ENCODE measurements around the gene SFXN5.

SFXN5 gene

GRCh38 chr2:73089270-73090030 is 17.9 kb upstream of the SFXN5 start:
- TF ChIP-seq TEAD4 (IDR thresholded peaks at IDR 0.05) (peak; percentile 58), EGR1 (IDR thresholded peaks at IDR 0.05) (no peak)

GRCh38 chr2:73088703-73089102 is 17.2 kb upstream of the SFXN5 start:
- TF ChIP-seq YY1 (IDR thresholded peaks at IDR 0.05; ENCODE audit: low read depth): no peak
- no peak for TF ChIP-seq USF1 (IDR thresholded peaks at IDR 0.05)
- TF ChIP-seq CEBPB (IDR thresholded peaks at IDR 0.05): no peak
- TF ChIP-seq CREB1 (IDR thresholded peaks at IDR 0.05; ENCODE audit: low read depth): no peak
- no peak for TF ChIP-seq MAX (IDR thresholded peaks at IDR 0.05)
- no peak for TF ChIP-seq TEAD4 (IDR thresholded peaks at IDR 0.05)
- TF ChIP-seq TAF1 (IDR thresholded peaks at IDR 0.05; ENCODE audit: low read depth): no peak
- TF ChIP-seq RAD21 (IDR thresholded peaks at IDR 0.05; ENCODE audit: low read depth): no peak
- TF ChIP-seq EP300 (IDR thresholded peaks at IDR 0.05; ENCODE audit: borderline replicate concordance): no peak
- TF ChIP-seq NFIC (IDR thresholded peaks at IDR 0.05): no peak
- TF ChIP-seq FOXM1 (IDR thresholded peaks at IDR 0.05; ENCODE audit: borderline replicate concordance, low read depth): no peak
- TF ChIP-seq EGR1 (IDR thresholded peaks at IDR 0.05): no peak
- no peak for TF ChIP-seq TCF12 (IDR thresholded peaks at IDR 0.05; ENCODE audit: low read depth)
- TF ChIP-seq ZBTB7A (IDR thresholded peaks at IDR 0.05; ENCODE audit: low read depth): no peak
- no peak for TF ChIP-seq REST (IDR thresholded peaks at IDR 0.05; ENCODE audit: low read depth)

GRCh38 chr2:73088211-73088610 is 16.7 kb upstream of the SFXN5 start:
- TF ChIP-seq TEAD4 (IDR thresholded peaks at IDR 0.05) (no peak), CEBPB (IDR thresholded peaks at IDR 0.05) (no peak)

GRCh38 chr2:73087311-73087710 is 15.8 kb upstream of the SFXN5 start:
- TF ChIP-seq EP300 (IDR thresholded peaks at IDR 0.05; ENCODE audit: borderline replicate concordance): no peak
- no peak for TF ChIP-seq USF1 (IDR thresholded peaks at IDR 0.05)
- no peak for TF ChIP-seq YY1 (IDR thresholded peaks at IDR 0.05; ENCODE audit: low read depth)
- TF ChIP-seq TCF12 (IDR thresholded peaks at IDR 0.05; ENCODE audit: low read depth): no peak
- TF ChIP-seq EGR1 (IDR thresholded peaks at IDR 0.05): no peak
- TF ChIP-seq RAD21 (IDR thresholded peaks at IDR 0.05; ENCODE audit: low read depth): no peak
- TF ChIP-seq CREB1 (IDR thresholded peaks at IDR 0.05; ENCODE audit: low read depth): no peak
- no peak for TF ChIP-seq MAX (IDR thresholded peaks at IDR 0.05)
- no peak for TF ChIP-seq ZBTB7A (IDR thresholded peaks at IDR 0.05; ENCODE audit: low read depth)
- no peak for TF ChIP-seq REST (IDR thresholded peaks at IDR 0.05; ENCODE audit: low read depth)
- TF ChIP-seq CEBPB (IDR thresholded peaks at IDR 0.05): no peak
- TF ChIP-seq TAF1 (IDR thresholded peaks at IDR 0.05; ENCODE audit: low read depth): no peak
- TF ChIP-seq FOXM1 (IDR thresholded peaks at IDR 0.05; ENCODE audit: borderline replicate concordance, low read depth): no peak
- no peak for TF ChIP-seq TEAD4 (IDR thresholded peaks at IDR 0.05)
- TF ChIP-seq NFIC (IDR thresholded peaks at IDR 0.05): no peak

GRCh38 chr2:73085691-73086090 is 14.2 kb upstream of the SFXN5 start:
- TF ChIP-seq CREB1 (IDR thresholded peaks at IDR 0.05; ENCODE audit: low read depth) (no peak), TAF1 (IDR thresholded peaks at IDR 0.05; ENCODE audit: low read depth) (no peak), CEBPB (IDR thresholded peaks at IDR 0.05) (no peak), EGR1 (IDR thresholded peaks at IDR 0.05) (no peak), NFIC (IDR thresholded peaks at IDR 0.05) (no peak), TEAD4 (IDR thresholded peaks at IDR 0.05) (no peak), ZBTB7A (IDR thresholded peaks at IDR 0.05; ENCODE audit: low read depth) (no peak), RAD21 (IDR thresholded peaks at IDR 0.05; ENCODE audit: low read depth) (peak; percentile 97), FOXM1 (IDR thresholded peaks at IDR 0.05; ENCODE audit: borderline replicate concordance, low read depth) (no peak), MAX (IDR thresholded peaks at IDR 0.05) (0 out of 2 replicates have a peak, but pooled peaks have one; percentile 6), YY1 (IDR thresholded peaks at IDR 0.05; ENCODE audit: low read depth) (no peak), REST (IDR thresholded peaks at IDR 0.05; ENCODE audit: low read depth) (no peak), USF1 (IDR thresholded peaks at IDR 0.05) (no peak)
